Esophagus muscularis mucosa (tissue), 3 donors: ENCODE data around the gene MSS51.

Source experiments
- EP300 ChIP-seq: sonication (generic); formaldehyde crosslinking; IDR thresholded peaks from one replicate; pipeline ENCODE4 v1.6.1; 2017; ENCODE audit warnings: antibody characterized with exemption
- TF ChIP-seq, protein P1 (sequence below), 3 experiments: fragments of 200-600 bp in 2 of 3; fragments of 450-650 bp in 1 of 3; sonication (generic) in 2 of 3; IDR thresholded peaks; one replicate each; pipeline ENCODE4 v1.5.1; 2017 to 2019; ENCODE audit warnings: antibody characterized with exemption in 3 of 3, mild to moderate bottlenecking in 2 of 3, moderate library complexity in 1 of 3

GRCh38 chr10:73401636-73402035 lies 31.7 kb downstream of the MSS51 start:
- TF ChIP-seq, protein P1, sequence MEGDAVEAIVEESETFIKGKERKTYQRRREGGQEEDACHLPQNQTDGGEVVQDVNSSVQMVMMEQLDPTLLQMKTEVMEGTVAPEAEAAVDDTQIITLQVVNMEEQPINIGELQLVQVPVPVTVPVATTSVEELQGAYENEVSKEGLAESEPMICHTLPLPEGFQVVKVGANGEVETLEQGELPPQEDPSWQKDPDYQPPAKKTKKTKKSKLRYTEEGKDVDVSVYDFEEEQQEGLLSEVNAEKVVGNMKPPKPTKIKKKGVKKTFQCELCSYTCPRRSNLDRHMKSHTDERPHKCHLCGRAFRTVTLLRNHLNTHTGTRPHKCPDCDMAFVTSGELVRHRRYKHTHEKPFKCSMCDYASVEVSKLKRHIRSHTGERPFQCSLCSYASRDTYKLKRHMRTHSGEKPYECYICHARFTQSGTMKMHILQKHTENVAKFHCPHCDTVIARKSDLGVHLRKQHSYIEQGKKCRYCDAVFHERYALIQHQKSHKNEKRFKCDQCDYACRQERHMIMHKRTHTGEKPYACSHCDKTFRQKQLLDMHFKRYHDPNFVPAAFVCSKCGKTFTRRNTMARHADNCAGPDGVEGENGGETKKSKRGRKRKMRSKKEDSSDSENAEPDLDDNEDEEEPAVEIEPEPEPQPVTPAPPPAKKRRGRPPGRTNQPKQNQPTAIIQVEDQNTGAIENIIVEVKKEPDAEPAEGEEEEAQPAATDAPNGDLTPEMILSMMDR (IDR thresholded peaks at IDR 0.05), result no peak
- no peak for TF ChIP-seq EP300
